IMR-90 (cell line): ENCODE results near the gene AKNA. TPM values are rescaled to one million over a fixed set of nuclear protein-coding genes. Genes with fewer than 3 reads are reported as not detected.

Experiments
- ATAC-seq: fragments of 200-7000 bp; cut with Tn5 transposase; 2 replicates; pipeline ENCODE4 v1.9.1; 2020; ENCODE audit warnings: low read depth, mild to moderate bottlenecking, moderate library complexity
- BruUV-seq: library from RNA; stranded (reverse); fragments of 400-500 nt; replicated peaks from 2 replicates; lab custom pipeline; 2021; lab: Mats Ljungman, UMichigan
- CTCF ChIA-PET: fragments of 300-600 bp; formaldehyde crosslinking; extraction: SDS; loops from one replicate; lab custom pipeline; 2021; ENCODE audit warnings: antibody characterized with exemption; lab: Yijun Ruan, JAX
- POLR2A ChIA-PET: fragments of 300-600 bp; sonication (Branson Sonifier 250); formaldehyde crosslinking; loops from one replicate; lab custom pipeline; 2022; ENCODE audit warnings: antibody characterized with exemption; ENCODE audit not compliant: unreplicated experiment; lab: Charles Lee
- DNase-seq: peaks from one replicate; pipeline ENCODE4 v3.0.0; 2013
- H2AFZ ChIP-seq: replicated peaks from 2 replicates; pipeline ENCODE3; 2013; ENCODE audit warnings: low read length, mild to moderate bottlenecking; ENCODE audit not compliant: poor library complexity
- H2AK5ac ChIP-seq: 2 replicates; pipeline ENCODE4 v1.6.1; 2013; ENCODE audit warnings: low read depth, low read length, inconsistent platforms
- H2AK9ac ChIP-seq: replicated peaks from 2 replicates; pipeline ENCODE3; 2013; ENCODE audit warnings: mild to moderate bottlenecking, low read depth, low read length, moderate library complexity; ENCODE audit not compliant: poor library complexity
- H2BK120ac ChIP-seq: 2 replicates; pipeline ENCODE4 v1.6.1; 2013; ENCODE audit warnings: low read depth, low read length, inconsistent platforms
- H2BK15ac ChIP-seq: 3 replicates; pipeline ENCODE4 v1.6.1; 2013; ENCODE audit warnings: low read depth, low read length, inconsistent platforms
- H2BK20ac ChIP-seq: 2 replicates; pipeline ENCODE4 v1.6.1; 2013; ENCODE audit warnings: low read depth, mild to moderate bottlenecking, inconsistent platforms, low read length, moderate library complexity
- H2BK5ac ChIP-seq: 2 replicates; pipeline ENCODE4 v1.6.1; 2013; ENCODE audit warnings: mild to moderate bottlenecking, low read depth, low read length, inconsistent platforms; ENCODE audit not compliant: poor library complexity, severe bottlenecking
- H3K14ac ChIP-seq: replicated peaks from 2 replicates; pipeline ENCODE4 v1.6.1; 2013; ENCODE audit warnings: low read depth, low read length, inconsistent platforms
- H3K18ac ChIP-seq: 2 replicates; pipeline ENCODE4 v1.6.1; 2013; ENCODE audit warnings: low read depth, low read length, control low read depth
- H3K23ac ChIP-seq: 2 replicates; pipeline ENCODE4 v1.6.1; 2013; ENCODE audit warnings: low read depth, low read length, inconsistent platforms
- H3K27ac ChIP-seq: 2 replicates; pipeline ENCODE4 v1.5.1; 2013; ENCODE audit warnings: mild to moderate bottlenecking, control low read depth, low read length; ENCODE audit not compliant: insufficient read depth
- H3K27me3 ChIP-seq: 2 replicates; pipeline ENCODE4 v1.6.1; 2013; ENCODE audit warnings: low read length; ENCODE audit not compliant: control insufficient read depth, insufficient read depth
- H3K36me3 ChIP-seq: 2 replicates; pipeline ENCODE4 v1.6.1; 2013; ENCODE audit warnings: low read length, mixed read lengths; ENCODE audit not compliant: control insufficient read depth, insufficient read depth
- H3K4ac ChIP-seq: 2 replicates; pipeline ENCODE4 v1.6.1; 2013; ENCODE audit warnings: low read depth, low read length, inconsistent platforms
- H3K4me1 ChIP-seq: 2 replicates; pipeline ENCODE4 v1.6.1; 2013; ENCODE audit warnings: low read length, mixed read lengths; ENCODE audit not compliant: control insufficient read depth, insufficient read depth
- H3K4me2 ChIP-seq: 2 replicates; pipeline ENCODE4 v1.6.1; 2013; ENCODE audit warnings: low read depth, mild to moderate bottlenecking, control low read depth, low read length, moderate library complexity
- H3K4me3 ChIP-seq: 2 replicates; pipeline ENCODE4 v1.5.1; 2013; ENCODE audit warnings: low read depth, mild to moderate bottlenecking, control low read depth, low read length, moderate library complexity; ENCODE audit not compliant: insufficient read depth
- H3K56ac ChIP-seq: 2 replicates; pipeline ENCODE4 v1.6.1; 2013; ENCODE audit warnings: low read length, inconsistent platforms; ENCODE audit not compliant: insufficient read depth; ENCODE audit errors: extremely low read depth
- H3K79me1 ChIP-seq, 2 experiments: 2 replicates each; pipeline ENCODE4 v1.6.1; 2013; ENCODE audit warnings: low read length in 2 of 2, inconsistent platforms in 1 of 2, low read depth in 1 of 2
- H3K9ac ChIP-seq: 2 replicates; pipeline ENCODE4 v1.6.1; 2013; ENCODE audit warnings: low read depth, low read length, control low read depth
- H3K9me1 ChIP-seq: 2 replicates; pipeline ENCODE4 v1.6.1; 2013; ENCODE audit warnings: low read length, inconsistent platforms; ENCODE audit not compliant: insufficient read depth
- H3K9me3 ChIP-seq: 2 replicates; pipeline ENCODE4 v1.6.1; 2013; ENCODE audit warnings: low read length; ENCODE audit not compliant: control insufficient read depth, insufficient read depth
- H4K20me1 ChIP-seq: 2 replicates; pipeline ENCODE4 v1.6.1; 2013; ENCODE audit warnings: low read length, inconsistent platforms; ENCODE audit not compliant: insufficient read depth
- H4K5ac ChIP-seq: 2 replicates; pipeline ENCODE4 v1.6.1; 2013; ENCODE audit warnings: mild to moderate bottlenecking, low read depth, low read length, control low read depth
- H4K8ac ChIP-seq, 2 experiments: 2 replicates each; pipeline ENCODE4 v1.6.1; 2013; ENCODE audit warnings: low read depth in 2 of 2, low read length in 2 of 2, control low read depth in 1 of 2, inconsistent platforms in 1 of 2
- H4K91ac ChIP-seq: 2 replicates; pipeline ENCODE4 v1.6.1; 2013; ENCODE audit warnings: low read depth, low read length, inconsistent platforms; ENCODE audit not compliant: insufficient read depth
- BHLHE40 ChIP-seq: fragments of 150-350 bp; IDR thresholded peaks from 2 replicates; pipeline ENCODE4 v1.6.1; 2016; ENCODE audit warnings: mild to moderate bottlenecking, low read depth, low read length
- CEBPB ChIP-seq: IDR thresholded peaks from 2 replicates; pipeline ENCODE4 v1.6.1; 2012; ENCODE audit warnings: low read depth, low read length, improper control_type of control experiment
- CHD1 ChIP-seq: IDR thresholded peaks from 2 replicates; pipeline ENCODE4 v1.6.1; 2012; ENCODE audit warnings: low read depth, low read length, improper control_type of control experiment
- CTCF ChIP-seq: conservative IDR thresholded peaks from 2 replicates; pipeline ENCODE4 v1.5.1; 2012; ENCODE audit warnings: mild to moderate bottlenecking, low read depth, low read length, improper control_type of control experiment
- ELK1 ChIP-seq: fragments of 150-350 bp; IDR thresholded peaks from 2 replicates; pipeline ENCODE4 v1.6.1; 2016; ENCODE audit warnings: low read depth, mild to moderate bottlenecking, low read length, moderate library complexity, borderline replicate concordance
- FOS ChIP-seq: fragments of 150-350 bp; IDR thresholded peaks from 2 replicates; pipeline ENCODE4 v1.6.1; 2016; ENCODE audit warnings: low read depth, low read length
- MAFK ChIP-seq: IDR thresholded peaks from 2 replicates; pipeline ENCODE4 v1.6.1; 2012; ENCODE audit warnings: low read depth, low read length, improper control_type of control experiment
- MAZ ChIP-seq: IDR thresholded peaks from 2 replicates; pipeline ENCODE4 v1.6.1; 2012; ENCODE audit warnings: low read depth, mild to moderate bottlenecking, low read length, improper control_type of control experiment, moderate library complexity, borderline replicate concordance
- MXI1 ChIP-seq: IDR thresholded peaks from 2 replicates; pipeline ENCODE4 v1.6.1; 2012; ENCODE audit warnings: low read depth, mild to moderate bottlenecking, low read length, moderate library complexity, borderline replicate concordance
- NFE2L2 ChIP-seq: fragments of 150-350 bp; IDR thresholded peaks from 2 replicates; pipeline ENCODE4 v1.6.1; 2016; ENCODE audit warnings: low read depth, mild to moderate bottlenecking, low read length
- POLR2A ChIP-seq: IDR thresholded peaks from 2 replicates; pipeline ENCODE4 v1.6.1; 2012; ENCODE audit warnings: mild to moderate bottlenecking, low read depth, low read length
- RAD21 ChIP-seq: IDR thresholded peaks from 2 replicates; pipeline ENCODE4 v1.6.1; 2012; ENCODE audit warnings: low read length, improper control_type of control experiment
- RCOR1 ChIP-seq: IDR thresholded peaks from 2 replicates; pipeline ENCODE4 v1.6.1; 2012; ENCODE audit warnings: mild to moderate bottlenecking, low read length, improper control_type of control experiment; ENCODE audit not compliant: insufficient replicate concordance
- SMC3 ChIP-seq: fragments of 150-350 bp; IDR thresholded peaks from 2 replicates; pipeline ENCODE4 v1.6.1; 2016; ENCODE audit warnings: low read depth, mild to moderate bottlenecking, antibody characterized with exemption, low read length, moderate library complexity
- USF2 ChIP-seq: fragments of 150-350 bp; IDR thresholded peaks from 2 replicates; pipeline ENCODE4 v1.6.1; 2017; ENCODE audit warnings: mild to moderate bottlenecking, antibody characterized with exemption, low read length, low read depth
- WGBS, 2 experiments: methylation state at CpG; one replicate each; pipeline versions ENCODE4 v1.1.5 to v1.1.7; 2013; ENCODE audit warnings: missing lambda C conversion rate in 2 of 2; ENCODE audit not compliant: insufficient read length in 1 of 2; ENCODE audit errors: extremely low coverage in 2 of 2; 5-methylcytosine and 5-hydroxymethylcytosine counted together
- dilution Hi-C: fragments of 300-500 bp; cut with HindIII; formaldehyde crosslinking; loops from one replicate; pipeline ENCODE4 v1.14.3; 2018; ENCODE audit warnings: low sequenced_read_pairs; ENCODE audit not compliant: unreplicated experiment
- in situ Hi-C: fragments of 300-500 bp; cut with MboI; formaldehyde crosslinking; loops from 3 replicates; pipeline ENCODE4 v1.14.3; 2019; ENCODE audit warnings: low sequenced_read_pairs, inconsistent platforms, mixed read lengths
- intact Hi-C: fragments of 100-400 bp; cut with micrococcal nuclease; formaldehyde crosslinking; loops from 2 replicates; pipeline ENCODE4 v1.10.0; 2022
- polyA plus RNA-seq, 3 experiments: library from polyadenylated mRNA; depleted of rRNA; stranded (reverse); fragments of >200 nt; gene quantifications; 2 replicates each; pipeline ENCODE4 v1.2.3, GENCODE V29; 2012; ENCODE audit warnings: low replicate concordance in 1 of 3
- total RNA-seq: library from RNA; depleted of rRNA; stranded (reverse); fragments of >200 nt; gene quantifications from 2 replicates; pipeline ENCODE4 v1.2.3, GENCODE V29; 2012

Gene AKNA
- total and polyA plus RNA-seq, 2 of the 4 experiments (the other 2 are of a cell fraction) = 2.7 to 7.3 TPM

DNA sequence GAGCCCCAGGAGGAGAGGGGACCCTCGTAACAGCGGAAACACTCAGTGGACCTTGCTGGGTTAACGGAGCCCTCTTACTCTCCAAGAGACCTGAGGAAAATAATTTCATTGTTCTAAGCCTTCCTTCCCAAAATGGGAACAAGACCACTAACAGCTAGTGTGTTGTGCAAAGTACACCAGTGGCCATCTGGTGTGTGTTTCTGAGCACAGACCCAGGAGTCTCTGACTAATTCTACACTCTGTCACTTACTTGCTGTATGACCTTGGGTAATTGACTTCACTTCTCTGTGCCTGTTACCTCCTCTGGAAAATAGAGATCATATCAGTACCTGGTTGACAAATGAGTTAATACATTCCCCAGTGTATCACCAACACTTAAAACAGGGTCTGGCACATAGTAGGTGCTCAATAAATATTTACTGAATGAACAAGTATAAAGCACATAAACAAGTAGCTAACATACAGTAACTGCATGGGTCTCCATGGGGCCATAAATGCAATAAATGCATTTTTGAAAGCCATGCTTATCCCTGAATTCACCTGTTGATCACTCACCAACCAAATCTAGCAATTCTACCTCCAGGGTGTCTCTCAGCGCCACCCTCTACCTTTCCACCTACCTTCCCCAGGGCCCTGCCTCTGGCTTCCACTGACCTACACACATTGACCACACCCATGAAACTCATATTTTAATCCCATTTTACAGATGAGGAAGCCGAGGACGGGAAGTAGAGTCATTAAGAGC lies 44.7 kb upstream of the AKNA start:
- Histone ChIP-seq H3K4me2 (no peak overlapping the region), H3K9me3 (no peaks in the 10 kb centered on the region), H2BK5ac (no peak overlapping the region), H3K18ac (no peak overlapping the region), H3K4me3 (no peak overlapping the region), H2AK5ac (no peak overlapping the region), H3K79me1 (no peaks in the 10 kb centered on the region), H4K20me1 (peaks cover 3% of the 10 kb centered on the region; the same call in 1 of the 2 replicates), H4K8ac (no peak overlapping the region), H3K27me3 (peaks cover 22% of the 10 kb centered on the region), H2BK120ac (no peak overlapping the region), H3K14ac (no peak overlapping the region), H4K91ac (no peak overlapping the region), H3K4ac (no peak overlapping the region), H3K23ac (no peak overlapping the region), H2AK9ac (no peak overlapping the region), H3K9me1 (no peaks in the 10 kb centered on the region), H4K5ac (no peak overlapping the region), H2BK15ac (no peak overlapping the region), H3K27ac (no peak overlapping the region), H3K36me3 (no peaks in the 10 kb centered on the region), H3K56ac (no peak overlapping the region), H3K4me1 (no peaks in the 10 kb centered on the region), H2AFZ (no peak overlapping the region), H2BK20ac (no peak overlapping the region), H3K9ac (no peak overlapping the region)
- no TSS peak for BruUV-seq
- intact Hi-C loops = loop anchor here (10.0 kb wide), 2 partner anchors 472 to 582 kb away; no protein-coding TSS in a partner anchor
- CTCF ChIA-PET = interaction anchor here (2.4 kb wide), 1 partner anchor 221 kb away, joined by 10 read pairs; no protein-coding TSS in a partner anchor
- DNase-seq (no peak), ATAC-seq (no peak)
- in situ Hi-C loops = loop anchor here (10.0 to 25.0 kb wide), 2 partner anchors 212 to 1080 kb away; no protein-coding TSS in a partner anchor
- dilution Hi-C loops = no loop called here
- POLR2A ChIA-PET = no interaction called here
- 67% methylated on average over 3 of the region's 6 CpGs; no CpG with 5 or more reads in 1 of the 2 experiments for WGBS, 2 experiments
- TF ChIP-seq NFE2L2 (no peak), POLR2A (no peak), CHD1 (no peak), RCOR1 (no peak), USF2 (no peak), MXI1 (no peak), BHLHE40 (no peak), MAFK (no peak), MAZ (no peak), RAD21 (no peak), CTCF (no peak), FOS (no peak), CEBPB (no peak), ELK1 (no peak), SMC3 (no peak)
